ACHN (cell line): Measurements from ENCODE around the gene CD44.

Source experiments
- DNase-seq: peaks from one replicate; pipeline ENCODE4 v3.0.0-alpha.2; 2015
- in situ Hi-C: cut with HindIII; loops from 2 replicates; pipeline ENCODE4 v1.10.0; 2017; ENCODE audit warnings: low sequenced_read_pairs, low pct_ligation_motif_present, low pct_unique_long_range_greater_than_20kb

Gene CD44

DNA sequence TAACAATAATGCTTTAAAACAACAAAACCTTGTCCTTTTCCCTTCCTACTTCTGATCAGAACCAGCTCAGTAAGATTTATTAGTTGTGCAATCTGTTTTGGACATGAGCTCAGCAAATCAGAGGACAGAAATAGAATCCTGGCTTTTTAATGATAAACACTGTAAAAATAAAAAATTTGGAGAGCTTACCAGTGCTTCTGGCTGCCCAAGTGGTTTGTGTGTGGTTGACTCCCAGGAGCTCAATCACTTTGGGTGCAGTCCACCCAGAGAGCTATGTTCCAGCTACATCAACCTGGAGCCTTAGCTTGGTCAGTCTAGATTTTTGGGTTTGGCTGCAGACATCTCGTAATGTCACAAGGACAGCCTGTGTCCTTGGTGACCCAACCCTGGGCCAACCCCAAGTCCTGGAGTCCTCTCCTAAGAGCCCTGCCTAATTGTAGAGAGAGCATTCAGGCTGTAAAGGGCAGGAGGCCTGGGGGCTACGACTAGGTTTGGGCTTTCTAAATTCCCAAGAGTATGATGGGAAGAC is 28.5 kb downstream of the CD44 start:
- no peak for DNase-seq
- in situ Hi-C loops, result no loop called here

DNA sequence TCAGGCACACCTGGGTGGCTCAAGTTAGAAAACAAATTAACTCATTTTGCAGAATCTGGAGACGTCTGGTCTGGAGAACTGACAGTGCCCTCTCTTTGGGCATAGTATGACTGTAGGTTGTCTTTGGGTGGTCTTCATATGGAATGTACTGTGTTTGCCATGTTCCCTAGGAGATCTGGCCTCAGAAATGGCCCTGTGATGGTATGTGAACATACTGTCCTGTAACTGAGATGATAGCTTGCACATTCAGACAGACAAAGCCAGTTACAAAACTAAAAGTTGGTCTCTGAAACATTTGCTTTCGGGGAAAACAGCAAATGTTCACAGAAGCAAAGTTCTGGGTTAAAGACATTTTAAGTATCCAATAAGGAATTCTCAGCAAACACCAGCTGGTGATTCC is 29.7 kb downstream of the CD44 start:
- in situ Hi-C loops, result no loop called here
- no peak for DNase-seq

DNA sequence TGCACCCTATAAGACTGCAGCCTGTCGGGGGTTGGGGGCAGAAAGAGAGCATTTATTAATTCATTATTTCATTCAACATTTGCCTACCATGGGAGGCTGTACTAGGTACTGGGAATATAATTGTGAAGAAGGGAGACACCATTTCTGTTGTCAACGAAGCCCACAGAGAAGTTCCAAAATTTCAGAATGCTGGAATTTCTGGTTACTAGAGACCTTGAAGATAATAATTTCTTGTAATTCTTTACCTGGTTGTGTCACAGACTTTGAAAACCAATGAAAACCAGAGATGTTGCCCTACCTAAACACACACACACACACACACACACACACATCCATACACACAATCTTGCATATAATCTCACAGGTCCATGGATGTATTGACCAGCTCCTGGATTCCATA is 30.1 kb downstream of the CD44 start:
- no peak for DNase-seq
- in situ Hi-C loops, result no loop called here

DNA sequence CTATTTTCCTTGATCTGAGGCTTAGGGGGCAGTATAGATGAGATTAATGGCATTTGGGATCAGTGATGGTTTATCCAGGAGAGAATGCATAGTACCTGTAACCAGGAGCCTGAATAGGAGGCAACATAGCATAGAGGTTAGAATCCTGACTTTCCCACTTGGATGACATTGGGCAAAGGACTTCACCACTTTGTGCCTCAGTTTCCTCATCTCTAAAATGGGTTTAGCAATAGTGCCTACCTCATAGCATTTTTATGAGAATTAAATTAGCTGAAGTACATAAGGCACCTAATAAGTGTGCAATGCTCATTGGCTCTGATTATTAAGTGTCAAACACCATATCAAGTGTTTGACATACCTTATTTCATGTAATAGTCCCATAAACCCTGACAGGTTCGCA is 30.8 kb downstream of the CD44 start:
- DNase-seq, result no peak
- in situ Hi-C loops, result no loop called here

DNA sequence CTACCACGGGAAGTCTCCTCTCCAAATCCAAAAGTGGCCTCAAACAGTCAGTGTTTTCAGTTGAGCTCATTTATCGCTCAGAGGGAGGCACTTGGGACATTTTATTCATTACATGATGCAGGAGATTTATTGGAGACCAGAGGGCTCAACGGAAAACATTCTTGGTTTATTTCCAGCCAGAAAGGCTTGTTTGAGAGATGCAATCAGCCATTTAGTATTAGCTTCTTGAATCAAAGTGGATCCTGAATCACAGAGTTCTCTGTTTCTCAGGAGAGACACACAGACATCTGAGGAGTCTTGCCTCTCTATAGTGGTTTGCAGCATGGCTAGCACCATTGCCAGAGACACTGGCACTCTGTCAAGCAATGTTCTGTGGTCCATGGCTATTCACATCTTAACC is 31.5 kb downstream of the CD44 start:
- DNase-seq, result no peak
- in situ Hi-C loops, result no loop called here

DNA sequence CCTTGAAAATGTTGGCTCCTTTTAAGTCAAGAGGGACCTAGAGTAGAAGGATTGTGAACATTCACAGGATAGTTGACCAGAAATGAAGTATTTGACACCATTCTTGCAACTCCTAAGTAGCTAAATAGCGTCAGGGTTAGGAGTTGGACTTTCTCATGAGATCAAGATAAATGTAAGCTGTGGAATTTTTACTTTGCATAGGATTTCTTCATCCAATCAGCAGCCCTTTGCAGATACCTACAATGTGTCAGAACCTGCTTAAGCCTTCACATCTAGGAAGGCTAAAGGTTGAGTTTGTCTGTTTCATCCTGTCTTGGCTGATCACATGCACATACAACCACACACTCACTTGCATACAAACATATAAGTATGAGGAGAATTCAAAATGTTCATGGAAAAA is 32.3 kb downstream of the CD44 start:
- in situ Hi-C loops, result no loop called here
- no peak for DNase-seq

DNA sequence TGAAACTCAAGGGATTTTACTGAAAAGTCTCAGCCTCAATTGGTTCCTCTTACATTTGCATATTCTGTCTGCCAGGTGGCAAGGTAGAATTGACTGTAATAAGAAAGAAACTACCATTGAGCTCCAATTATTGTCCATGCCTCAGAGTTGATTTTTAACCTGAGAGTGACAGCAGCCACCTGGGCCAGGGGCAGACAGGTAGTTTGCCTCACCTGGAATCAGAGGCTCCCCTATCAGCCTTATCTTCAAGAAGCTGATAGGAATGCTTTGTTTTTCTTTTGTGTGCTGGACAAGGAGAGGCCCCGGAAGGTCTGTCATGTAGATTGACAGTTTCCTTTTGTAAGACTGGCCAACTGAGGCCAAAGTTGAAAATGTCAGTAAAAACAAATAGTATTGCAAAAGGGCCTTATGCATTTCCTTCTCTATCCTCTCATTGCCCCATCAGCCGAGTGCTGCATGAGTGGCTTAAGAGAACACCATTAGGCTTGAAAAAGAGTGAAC is 34.1 kb downstream of the CD44 start:
- in situ Hi-C loops, result no loop called here
- no peak for DNase-seq

DNA sequence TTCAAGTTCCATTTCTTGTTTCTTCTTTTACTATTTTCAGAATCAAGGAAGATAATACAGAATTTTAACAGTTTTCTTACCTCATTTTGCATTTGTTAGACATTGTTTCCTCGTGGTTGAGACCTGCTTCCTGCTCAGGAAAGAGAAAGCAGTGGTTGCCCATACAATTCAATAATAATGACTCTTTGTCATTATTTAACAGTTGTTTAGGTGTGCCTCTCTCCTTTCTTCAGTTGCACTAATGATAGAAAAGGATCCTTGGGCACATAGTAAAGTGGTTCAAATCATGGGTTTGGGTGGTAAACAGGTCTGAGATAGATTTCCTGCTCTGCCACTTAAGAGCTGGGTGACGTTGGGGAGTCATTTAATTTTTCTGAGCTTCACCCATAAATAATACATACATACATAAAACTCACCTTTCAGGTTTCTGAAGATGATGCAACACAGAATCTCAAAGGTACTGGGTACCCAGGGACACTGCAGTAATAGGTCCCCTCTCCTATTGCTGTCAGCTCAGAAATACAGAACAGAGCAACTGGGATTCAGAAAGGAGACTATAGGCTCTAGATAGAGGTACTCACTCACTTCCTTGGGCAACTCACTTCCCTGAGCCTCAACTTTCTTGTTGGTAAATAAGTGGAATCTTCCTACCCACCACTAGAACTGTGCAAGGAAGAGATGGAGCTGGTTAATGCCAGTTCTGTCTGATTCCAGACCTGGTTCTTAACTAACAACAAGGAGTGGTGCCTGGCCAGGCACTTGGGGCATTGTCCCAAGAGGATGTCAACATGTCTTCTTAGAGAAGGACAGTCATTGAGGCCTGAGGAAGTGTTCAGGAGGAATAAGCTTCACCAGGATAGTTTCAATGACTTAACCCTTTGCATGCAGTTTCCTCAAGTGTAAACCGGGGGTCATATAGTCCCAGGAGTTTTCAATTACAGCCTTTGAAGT is 34.9 kb downstream of the CD44 start:
- in situ Hi-C loops, result no loop called here
- no peak for DNase-seq

DNA sequence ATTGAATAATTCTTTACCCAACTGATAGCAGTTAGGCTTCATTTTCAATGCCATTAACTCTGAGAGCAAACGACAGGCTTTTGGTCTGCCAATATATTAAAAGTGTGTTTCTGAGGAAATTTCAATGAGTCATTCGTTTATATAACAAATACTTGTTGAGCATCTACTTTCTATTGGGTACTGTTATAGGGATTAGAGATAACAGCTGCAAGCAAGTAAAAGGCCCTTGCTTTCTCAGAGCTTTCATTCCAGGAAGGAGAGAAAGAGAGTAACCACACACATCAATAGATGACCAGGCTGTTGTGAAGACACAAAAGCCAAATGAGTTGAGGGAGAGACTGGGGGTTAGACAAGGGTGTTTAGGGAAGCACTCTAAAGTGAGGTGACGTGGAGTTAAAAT is 35.7 kb downstream of the CD44 start:
- in situ Hi-C loops, result no loop called here
- no peak for DNase-seq

DNA sequence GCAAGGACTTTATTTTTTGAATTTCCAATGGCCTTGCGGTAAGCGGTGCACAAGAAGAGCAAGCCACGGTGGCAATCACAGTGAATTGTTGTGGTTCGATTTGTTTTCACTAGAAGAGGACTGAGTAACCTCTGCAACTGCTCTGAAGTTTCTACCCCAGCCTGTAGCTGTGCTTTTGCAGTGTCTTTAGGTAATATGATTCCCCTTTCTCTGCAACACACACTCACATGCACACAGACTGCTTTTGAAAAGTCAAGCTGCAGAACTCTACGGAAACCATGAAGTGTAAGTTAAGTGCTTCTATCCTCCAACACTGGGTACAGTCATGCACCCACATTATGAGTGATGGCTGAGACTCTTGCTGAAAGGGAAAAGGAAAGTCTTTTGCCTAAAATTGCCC is 38.4 kb downstream of the CD44 start:
- in situ Hi-C loops, result no loop called here
- DNase-seq, result no peak

DNA sequence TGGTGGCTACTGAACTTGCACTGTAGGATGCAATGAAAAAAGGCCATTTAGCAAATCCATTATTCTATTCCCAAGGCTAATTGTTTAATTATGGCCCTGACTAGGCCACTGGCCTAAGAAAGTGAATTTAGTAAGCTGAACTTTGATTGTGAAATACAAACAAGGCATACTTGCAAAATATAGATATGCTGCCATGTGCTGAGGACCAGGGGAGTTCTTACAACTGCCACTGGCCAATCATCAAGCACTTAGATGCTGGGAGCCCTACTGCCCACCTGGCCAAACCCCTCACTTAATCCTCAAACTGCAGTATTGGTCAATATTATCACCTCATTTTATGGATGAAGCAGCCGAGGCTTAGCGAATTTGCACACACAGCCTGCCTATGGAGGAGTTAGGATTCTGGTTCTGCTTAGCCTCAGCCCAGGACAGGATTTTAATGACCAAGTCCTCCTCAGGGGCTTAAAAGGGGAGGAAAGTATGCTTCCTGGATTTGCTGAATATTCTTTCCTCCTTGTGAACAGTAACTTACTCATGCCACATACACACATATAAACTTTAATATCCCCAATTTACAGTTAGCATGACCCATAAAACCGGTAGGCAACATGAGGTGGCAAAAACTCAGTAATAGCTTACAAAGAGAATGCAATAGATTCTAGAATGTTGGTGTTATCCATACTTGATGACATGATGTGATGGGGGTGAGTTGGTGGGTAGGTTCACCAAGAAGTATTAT is 39.3 kb downstream of the CD44 start:
- no peak for DNase-seq
- in situ Hi-C loops, result no loop called here

DNA sequence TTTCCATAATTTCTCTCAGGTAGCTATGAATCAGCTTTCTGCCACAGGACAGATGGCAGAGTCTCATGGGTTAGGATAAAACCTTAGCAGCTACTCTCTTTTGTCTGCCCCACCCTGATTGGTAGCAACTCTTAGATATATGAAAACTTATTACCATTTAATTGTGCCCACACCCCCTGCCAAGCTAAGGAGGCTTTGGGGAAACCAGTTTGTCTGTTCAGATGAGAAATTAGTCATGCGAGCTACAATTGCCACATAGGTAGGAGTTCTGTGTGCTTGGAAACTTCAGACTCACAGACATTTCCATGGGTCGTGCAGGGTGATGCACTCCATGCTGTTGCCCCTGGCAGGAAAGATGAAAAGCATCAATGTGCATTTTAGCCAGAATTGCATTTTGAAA is 39.9 kb downstream of the CD44 start:
- no peak for DNase-seq
- in situ Hi-C loops, result no loop called here

DNA sequence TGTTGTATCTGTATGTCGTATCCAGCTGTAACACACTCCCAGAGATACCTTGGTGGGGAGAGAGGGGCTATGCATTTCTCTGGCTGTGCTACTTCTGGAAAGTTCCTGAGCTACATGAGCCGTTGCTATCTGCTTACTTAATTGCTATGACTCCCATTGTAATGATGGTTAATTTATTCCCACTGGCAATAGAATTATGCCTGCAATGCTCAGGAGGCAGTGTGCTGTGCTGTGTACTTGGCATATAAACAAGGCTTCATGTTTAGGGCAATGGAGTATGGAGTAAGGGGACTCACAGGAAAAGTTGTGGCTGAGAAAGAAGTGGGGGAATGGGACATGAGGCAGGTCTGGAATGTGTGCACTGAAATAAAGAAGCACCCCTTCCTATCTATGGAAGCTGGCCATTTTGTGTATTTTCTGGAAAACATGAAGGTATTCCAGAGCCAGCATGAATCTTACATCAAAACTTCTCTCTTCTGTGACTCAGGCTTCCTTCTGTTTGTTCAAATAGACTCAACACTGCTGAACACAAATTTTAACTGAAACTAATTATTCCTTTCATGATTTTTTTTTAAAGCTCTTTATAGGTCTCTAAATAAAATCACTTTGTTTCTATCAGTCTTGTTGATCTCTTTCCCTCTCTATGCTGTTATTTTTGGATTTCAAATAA is 40.6 kb downstream of the CD44 start:
- DNase-seq, result no peak
- in situ Hi-C loops, result no loop called here

DNA sequence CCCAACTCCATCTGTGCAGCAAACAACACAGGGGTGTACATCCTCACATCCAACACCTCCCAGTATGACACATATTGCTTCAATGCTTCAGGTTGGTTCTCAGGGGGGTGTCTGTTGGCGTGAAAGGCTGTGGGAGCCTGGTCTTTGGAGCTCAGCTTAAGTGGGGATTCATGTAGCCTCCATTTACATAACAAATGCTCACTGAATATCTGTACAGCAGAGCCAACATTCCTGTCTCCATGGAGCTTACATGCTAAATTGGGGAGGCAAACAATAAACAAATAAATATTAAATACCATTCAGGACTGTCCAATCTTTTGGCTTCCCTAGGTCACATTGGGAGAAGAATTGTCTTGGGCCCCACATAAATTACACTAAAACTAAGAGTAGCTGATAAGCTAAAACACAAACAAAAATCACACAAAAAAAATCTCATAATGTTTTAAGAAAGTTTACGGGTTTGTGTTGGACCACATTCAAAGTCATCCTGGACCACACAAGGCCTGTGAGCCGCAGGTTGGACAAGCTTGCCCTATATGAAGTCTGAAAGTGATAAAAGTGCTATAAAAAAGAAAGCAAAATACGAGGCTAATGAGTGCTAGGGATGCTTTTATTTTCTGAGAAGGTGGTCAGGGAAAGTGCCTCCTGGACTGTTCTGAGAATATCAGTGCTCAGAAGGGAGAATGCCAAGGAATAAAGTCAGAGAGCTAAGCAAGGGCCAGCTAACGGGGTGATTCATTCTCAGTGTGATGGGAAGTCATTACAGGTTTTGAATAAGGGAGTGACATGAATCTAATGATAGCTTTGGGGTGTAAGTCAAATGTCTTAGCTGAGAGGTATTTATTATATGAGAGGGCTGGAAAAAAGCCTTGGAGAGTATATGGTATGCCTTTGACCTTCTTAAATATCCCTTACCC is 41.6 kb downstream of the CD44 start:
- DNase-seq, result no peak

DNA sequence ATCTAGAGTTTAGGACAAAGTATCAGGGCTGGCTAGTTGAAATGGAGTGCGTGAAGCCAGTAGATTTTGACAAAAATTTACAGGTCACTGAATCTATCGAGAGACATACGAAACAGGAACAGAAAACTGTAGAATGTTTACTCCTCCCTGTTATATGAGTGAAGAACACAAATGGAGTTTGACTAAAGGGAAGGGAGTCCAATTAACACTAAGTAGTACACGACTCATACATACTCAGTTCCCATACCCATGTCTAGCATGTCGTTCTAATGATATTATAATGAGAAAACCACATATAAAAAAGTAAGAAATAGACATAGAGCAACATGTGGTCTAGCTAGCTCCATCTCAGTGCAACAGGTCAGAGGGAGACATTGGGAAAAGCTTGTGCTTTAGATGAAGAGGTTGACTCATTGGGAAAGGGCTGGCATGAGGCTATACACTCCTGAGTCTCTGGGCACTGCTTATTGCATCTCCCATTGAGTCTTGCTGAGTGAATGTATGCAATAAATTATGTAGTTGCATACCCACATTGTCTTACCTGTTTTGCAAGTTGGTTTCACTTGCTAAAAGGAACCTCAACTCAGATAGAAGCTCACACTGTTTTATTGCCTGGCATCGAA is 43.5 kb downstream of the CD44 start:
- in situ Hi-C loops, result no loop called here
- no peak for DNase-seq

More for the DNA sequence above, 41.6 kb downstream of the CD44 start:
- in situ Hi-C loops, result no loop called here

DNA sequence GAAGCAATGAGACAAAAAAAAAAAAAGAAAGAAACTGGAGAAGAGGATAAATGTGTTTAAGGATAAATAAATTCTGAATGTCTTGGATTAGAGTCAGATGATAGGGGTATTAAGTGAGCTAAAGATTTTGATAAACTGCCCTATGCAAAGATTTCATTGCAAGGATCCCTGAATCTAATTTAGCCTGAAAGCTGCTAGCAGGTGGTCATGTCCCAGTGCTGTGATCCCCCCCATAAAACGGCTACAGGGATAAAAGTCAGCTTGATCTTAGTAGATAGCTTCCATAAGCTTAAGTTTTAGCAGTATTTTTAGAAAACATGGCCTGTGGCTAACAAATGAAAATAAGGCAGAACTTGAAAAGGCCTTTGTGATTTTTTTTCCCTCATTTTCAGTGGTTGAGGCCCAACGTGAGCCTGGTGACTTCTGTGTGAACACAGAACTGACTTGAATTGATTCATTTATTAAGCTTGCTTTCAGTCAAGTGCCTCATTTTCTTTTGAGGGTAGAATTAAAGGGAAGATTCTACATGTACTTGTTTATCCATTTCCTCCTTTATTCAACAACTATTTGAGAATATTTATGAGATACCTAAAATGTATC is 44.5 kb downstream of the CD44 start:
- in situ Hi-C loops, result no loop called here
- DNase-seq, result no peak

DNA sequence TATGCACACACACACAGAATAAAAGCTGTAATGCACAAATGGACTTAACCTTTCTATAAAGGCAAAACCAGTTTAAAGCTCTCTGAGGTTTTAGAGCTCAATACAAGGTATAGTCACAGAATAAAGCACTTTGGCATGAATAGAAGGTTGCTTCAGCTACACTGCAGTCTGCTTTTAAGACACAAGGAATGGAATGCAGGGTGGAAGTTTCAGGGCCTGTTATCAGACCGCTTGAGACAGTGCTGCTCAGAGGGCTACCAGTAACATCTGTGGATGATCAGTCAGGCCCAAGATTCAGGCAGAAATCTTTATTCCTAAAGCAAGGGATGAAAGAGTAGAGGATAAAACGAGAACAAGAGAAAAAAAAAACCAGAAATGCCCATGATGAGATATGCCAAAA is 46.7 kb downstream of the CD44 start:
- DNase-seq, result no peak
- in situ Hi-C loops, result no loop called here
